ENCODE results near the gene CCDC57. TPM values are rescaled to one million over a fixed set of nuclear protein-coding genes. Genes with fewer than 3 reads are reported as not detected.

Gene CCDC57
- total and polyA plus RNA-seq, 2 experiments from 2014 or later = 15.7 to 29.8 TPM

- Histone ChIP-seq H3K9me2 (replicated peaks; ENCODE audit: insufficient read depth) (no peaks in the 10 kb centered on the region), H3K79me2 (no peaks in the 10 kb centered on the region), H3K4me1 (ENCODE audit: insufficient read depth) (no peaks in the 10 kb centered on the region), H4K20me1 (ENCODE audit: insufficient read depth, poor library complexity, severe bottlenecking) (peaks cover 3% of the 10 kb centered on the region), H3K4me3 (no peak overlapping the region), H3K4me2 (no peak overlapping the region), H3K36me3 (replicated peaks; ENCODE audit: insufficient read depth, low read depth) (no peaks in the 10 kb centered on the region), H2AFZ (no peak overlapping the region), H3K27me3 (no peaks in the 10 kb centered on the region), H3K9me3 (ENCODE audit: low read depth) (no peaks in the 10 kb centered on the region), H3K27ac (no peak overlapping the region)
- WGBS (ENCODE audit: low lambda C conversion rate, missing lambda C conversion rate) = 97% methylated on average over 11 of the region's 19 CpGs
- no peak for DNase-seq (ENCODE audit: low spot score)
- TF ChIP-seq EZH2 (IDR thresholded peaks at IDR 0.05; ENCODE audit: borderline replicate concordance) (no peak), EZH2phosphoT487 (IDR thresholded peaks at IDR 0.05; ENCODE audit: low read depth, severe bottlenecking, unreplicated experiment) (no peak)
- TF ChIP-seq, protein P1, sequence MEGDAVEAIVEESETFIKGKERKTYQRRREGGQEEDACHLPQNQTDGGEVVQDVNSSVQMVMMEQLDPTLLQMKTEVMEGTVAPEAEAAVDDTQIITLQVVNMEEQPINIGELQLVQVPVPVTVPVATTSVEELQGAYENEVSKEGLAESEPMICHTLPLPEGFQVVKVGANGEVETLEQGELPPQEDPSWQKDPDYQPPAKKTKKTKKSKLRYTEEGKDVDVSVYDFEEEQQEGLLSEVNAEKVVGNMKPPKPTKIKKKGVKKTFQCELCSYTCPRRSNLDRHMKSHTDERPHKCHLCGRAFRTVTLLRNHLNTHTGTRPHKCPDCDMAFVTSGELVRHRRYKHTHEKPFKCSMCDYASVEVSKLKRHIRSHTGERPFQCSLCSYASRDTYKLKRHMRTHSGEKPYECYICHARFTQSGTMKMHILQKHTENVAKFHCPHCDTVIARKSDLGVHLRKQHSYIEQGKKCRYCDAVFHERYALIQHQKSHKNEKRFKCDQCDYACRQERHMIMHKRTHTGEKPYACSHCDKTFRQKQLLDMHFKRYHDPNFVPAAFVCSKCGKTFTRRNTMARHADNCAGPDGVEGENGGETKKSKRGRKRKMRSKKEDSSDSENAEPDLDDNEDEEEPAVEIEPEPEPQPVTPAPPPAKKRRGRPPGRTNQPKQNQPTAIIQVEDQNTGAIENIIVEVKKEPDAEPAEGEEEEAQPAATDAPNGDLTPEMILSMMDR (IDR thresholded peaks at IDR 0.05; ENCODE audit: poor library complexity) = no peak
Measured at GRCh38 chr17:82082456-82082855, 130.2 kb downstream of the CCDC57 start.

DNA sequence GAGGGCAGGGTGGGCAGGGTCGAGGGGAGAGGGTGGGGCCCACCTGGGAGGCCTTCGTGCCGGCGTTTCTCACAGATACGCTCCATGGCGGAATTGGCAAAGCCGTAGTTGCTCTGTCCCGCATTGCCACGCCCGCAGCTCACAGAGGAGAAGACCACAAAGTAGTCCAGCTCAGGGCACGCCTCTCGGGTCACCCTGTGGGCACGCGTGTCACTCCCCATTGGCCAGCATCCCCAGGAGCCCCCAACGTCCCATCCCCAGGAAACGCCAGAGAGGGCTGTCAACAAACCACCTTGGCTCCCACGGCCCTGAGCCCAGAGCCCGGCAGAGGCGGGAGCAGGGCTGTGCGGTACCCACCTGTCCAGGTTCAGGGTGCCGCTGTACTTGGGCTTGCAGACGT is 130.7 kb downstream of the CCDC57 start:
- Histone ChIP-seq H3K4me3 (no peak overlapping the region), H3K27ac (no peak overlapping the region), H3K79me2 (no peaks in the 10 kb centered on the region), H3K36me3 (replicated peaks; ENCODE audit: insufficient read depth, low read depth) (no peaks in the 10 kb centered on the region), H3K4me1 (ENCODE audit: insufficient read depth) (no peaks in the 10 kb centered on the region), H3K9me3 (ENCODE audit: low read depth) (no peaks in the 10 kb centered on the region), H3K27me3 (no peaks in the 10 kb centered on the region), H3K4me2 (no peak overlapping the region), H4K20me1 (ENCODE audit: insufficient read depth, poor library complexity, severe bottlenecking) (peaks cover 3% of the 10 kb centered on the region), H2AFZ (no peak overlapping the region), H3K9me2 (replicated peaks; ENCODE audit: insufficient read depth) (no peaks in the 10 kb centered on the region)
- 94% methylated on average over 17 of the region's 22 CpGs for whole genome bisulfite sequencing (ENCODE audit: low lambda C conversion rate, missing lambda C conversion rate)
- TF ChIP-seq, protein P1 (IDR thresholded peaks at IDR 0.05; ENCODE audit: poor library complexity) = no peak
- TF ChIP-seq EZH2 (IDR thresholded peaks at IDR 0.05; ENCODE audit: borderline replicate concordance) (no peak), EZH2phosphoT487 (IDR thresholded peaks at IDR 0.05; ENCODE audit: low read depth, severe bottlenecking, unreplicated experiment) (no peak)
- DNase-seq (ENCODE audit: low spot score) = no peak

DNA sequence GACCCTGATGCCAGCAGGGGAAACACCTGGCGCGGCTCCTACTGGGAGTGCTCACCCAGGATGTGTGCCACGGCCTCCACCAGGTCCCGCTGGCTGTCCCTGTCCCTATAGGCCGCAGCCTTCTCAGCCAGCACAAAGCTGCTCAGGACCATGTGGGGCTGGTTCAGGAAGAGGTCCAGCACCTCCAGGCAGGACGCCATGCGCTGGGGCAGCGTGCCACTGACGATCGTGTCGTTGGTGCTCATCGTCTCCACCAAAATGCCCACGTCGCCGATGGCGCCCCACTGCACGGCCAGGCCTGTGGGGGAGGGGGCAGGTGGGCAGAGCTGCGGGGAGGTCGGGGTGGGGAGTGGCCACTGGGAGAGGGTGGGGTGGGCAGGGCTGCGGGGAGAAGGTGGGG is 131.1 kb downstream of the CCDC57 start:
- TF ChIP-seq EZH2 (IDR thresholded peaks at IDR 0.05; ENCODE audit: borderline replicate concordance) = no peak
- TF ChIP-seq, protein P1 (IDR thresholded peaks at IDR 0.05; ENCODE audit: poor library complexity) = no peak
- TF ChIP-seq EZH2phosphoT487 (IDR thresholded peaks at IDR 0.05; ENCODE audit: low read depth, severe bottlenecking, unreplicated experiment) = no peak
- no peak overlapping the region for H3K4me3 ChIP-seq
- no peak overlapping the region for H2AFZ ChIP-seq
- H3K9me3 ChIP-seq (ENCODE audit: low read depth) = no peaks in the 10 kb centered on the region
- H3K36me3 ChIP-seq (replicated peaks; ENCODE audit: insufficient read depth, low read depth) = no peaks in the 10 kb centered on the region
- H3K79me2 ChIP-seq = no peaks in the 10 kb centered on the region
- no peak overlapping the region for H3K4me2 ChIP-seq
- WGBS (ENCODE audit: low lambda C conversion rate, missing lambda C conversion rate) = 96% methylated on average over 15 of the region's 20 CpGs
- no peaks in the 10 kb centered on the region for H3K9me2 ChIP-seq (replicated peaks; ENCODE audit: insufficient read depth)
- peaks cover 3% of the 10 kb centered on the region for H4K20me1 ChIP-seq (ENCODE audit: insufficient read depth, poor library complexity, severe bottlenecking)
- no peak overlapping the region for H3K27ac ChIP-seq
- H3K4me1 ChIP-seq (ENCODE audit: insufficient read depth) = no peaks in the 10 kb centered on the region
- H3K27me3 ChIP-seq = no peaks in the 10 kb centered on the region
- no peak for DNase-seq (ENCODE audit: low spot score)

Data from hepatocyte (in vitro differentiated cells).